ENCODE data around the gene NVL.

The NVL gene

GRCh38 chr1:224182866-224183590 is 146.9 kb downstream of the NVL start, which contains the start of gene DEGS1:
Gene DEGS1 (plus strand): TSS chr1:224183240. CDS start chr1:224183337, 97 bp downstream.
- Histone ChIP-seq H3K36me3 (ENCODE audit: insufficient read depth, low read length) (no peaks in the 10 kb centered on the region), H3K9ac (ENCODE audit: low read depth, low read length, poor library complexity, severe bottlenecking) (peak within 1 kb of the TSS; percentile 96), H2AFZ (ENCODE audit: low read length) (peak within 1 kb of the TSS; percentile 87), H3K4me1 (ENCODE audit: insufficient read depth, low read length, poor library complexity, severe bottlenecking) (peaks cover 30% of the 10 kb centered on the region), H3K79me2 (ENCODE audit: insufficient read depth, low read length) (peaks cover 48% of the 10 kb centered on the region), H3F3A (ENCODE audit: low read depth) (no peaks in the 10 kb centered on the region), H3K9me2 (replicated peaks; ENCODE audit: low read depth, low read length) (no peaks in the 10 kb centered on the region), H3K27me3 (ENCODE audit: insufficient read depth, low read length, poor library complexity, severe bottlenecking) (no peaks in the 10 kb centered on the region), H3K4me2 (ENCODE audit: low read depth, low read length, poor library complexity, severe bottlenecking) (peak within 1 kb of the TSS; percentile 81), H3K4me3 (ENCODE audit: low read length, poor library complexity, severe bottlenecking) (peak within 1 kb of the TSS; percentile 93), H3K9me3 (ENCODE audit: insufficient read depth, low read depth, low read length) (no peaks in the 10 kb centered on the region), H4K20me1 (ENCODE audit: insufficient read depth, low read length, poor library complexity, severe bottlenecking) (peaks cover 36% of the 10 kb centered on the region)
- no peak for TF ChIP-seq EZH2phosphoT487 (IDR thresholded peaks at IDR 0.05; ENCODE audit: borderline replicate concordance)
- no peak for TF ChIP-seq CTCF (conservative IDR thresholded peaks at IDR 0.05; ENCODE audit: low read length)

- Histone ChIP-seq H3K9me2 (replicated peaks; ENCODE audit: low read depth, low read length) (no peaks in the 10 kb centered on the region), H3F3A (ENCODE audit: low read depth) (no peaks in the 10 kb centered on the region), H3K36me3 (ENCODE audit: insufficient read depth, low read length) (no peaks in the 10 kb centered on the region), H3K9me3 (ENCODE audit: insufficient read depth, low read depth, low read length) (no peaks in the 10 kb centered on the region), H3K4me1 (ENCODE audit: insufficient read depth, low read length, poor library complexity, severe bottlenecking) (peaks cover 30% of the 10 kb centered on the region), H3K4me2 (ENCODE audit: low read depth, low read length, poor library complexity, severe bottlenecking) (peak overlapping the region; percentile 81), H3K27me3 (ENCODE audit: insufficient read depth, low read length, poor library complexity, severe bottlenecking) (no peaks in the 10 kb centered on the region), H3K9ac (ENCODE audit: low read depth, low read length, poor library complexity, severe bottlenecking) (peak overlapping the region; percentile 96), H3K4me3 (ENCODE audit: low read length, poor library complexity, severe bottlenecking) (peak overlapping the region; percentile 93), H4K20me1 (ENCODE audit: insufficient read depth, low read length, poor library complexity, severe bottlenecking) (peaks cover 28% of the 10 kb centered on the region), H3K79me2 (ENCODE audit: insufficient read depth, low read length) (peaks cover 41% of the 10 kb centered on the region), H2AFZ (ENCODE audit: low read length) (peak overlapping the region; percentile 87)
- TF ChIP-seq EZH2phosphoT487 (IDR thresholded peaks at IDR 0.05; ENCODE audit: borderline replicate concordance) = no peak
- TF ChIP-seq CTCF (conservative IDR thresholded peaks at IDR 0.05; ENCODE audit: low read length) = no peak
Measured at GRCh38 chr1:224182057-224182865, 147.7 kb downstream of the NVL start.

- no peaks in the 10 kb centered on the region for H3K9me3 ChIP-seq (ENCODE audit: insufficient read depth, low read depth, low read length)
- no peak overlapping the region for H3K4me2 ChIP-seq (ENCODE audit: low read depth, low read length, poor library complexity, severe bottlenecking)
- H4K20me1 ChIP-seq (ENCODE audit: insufficient read depth, low read length, poor library complexity, severe bottlenecking) = peaks cover 23% of the 10 kb centered on the region
- no peak overlapping the region for H3K4me3 ChIP-seq (ENCODE audit: low read length, poor library complexity, severe bottlenecking)
- H3K9me2 ChIP-seq (replicated peaks; ENCODE audit: low read depth, low read length) = no peaks in the 10 kb centered on the region
- no peak overlapping the region for H3K9ac ChIP-seq (ENCODE audit: low read depth, low read length, poor library complexity, severe bottlenecking)
- TF ChIP-seq EZH2phosphoT487 (IDR thresholded peaks at IDR 0.05; ENCODE audit: borderline replicate concordance) (no peak), CTCF (conservative IDR thresholded peaks at IDR 0.05; ENCODE audit: low read length) (no peak)
- H3K36me3 ChIP-seq (ENCODE audit: insufficient read depth, low read length) = no peaks in the 10 kb centered on the region
- no peaks in the 10 kb centered on the region for H3F3A ChIP-seq (ENCODE audit: low read depth)
- peaks cover 30% of the 10 kb centered on the region for H3K4me1 ChIP-seq (ENCODE audit: insufficient read depth, low read length, poor library complexity, severe bottlenecking)
- peaks cover 32% of the 10 kb centered on the region for H3K79me2 ChIP-seq (ENCODE audit: insufficient read depth, low read length)
- H3K27me3 ChIP-seq (ENCODE audit: insufficient read depth, low read length, poor library complexity, severe bottlenecking) = no peaks in the 10 kb centered on the region
- no peak overlapping the region for H2AFZ ChIP-seq (ENCODE audit: low read length)
Measured at GRCh38 chr1:224181453-224181810, 148.5 kb downstream of the NVL start.

Data from Loucy (cell line).